CD4-positive, CD25-positive, alpha-beta regulatory T cell (primary cell): ENCODE results near the gene ZHX3. TPM values are rescaled to one million over a fixed set of nuclear protein-coding genes. Genes with fewer than 3 reads are reported as not detected.
"Not testable (repeated sequence)": the region's sequence is repeated elsewhere in the genome, so short reads cannot be mapped to it uniquely, and the experiment has no call there.

Source experiments
- ATAC-seq, 2 donors: fragments of 150-1000 bp; cut with Tn5 transposase; one replicate each; pipeline ENCODE4 v1.10.0; 2021; ENCODE audit warnings: low read depth in 2 of 2, moderate number of reproducible peaks in 2 of 2, moderate library complexity in 1 of 2
- DNase-seq, 3 donors: peaks; one replicate each; pipeline versions ENCODE4 v3.0.0 to v3.0.0-alpha.2; 2012 to 2022; ENCODE audit warnings: mixed read lengths in 1 of 3
- H3K27ac ChIP-seq: one replicate; pipeline ENCODE4 v1.7.0; 2013; ENCODE audit warnings: mild to moderate bottlenecking, low read length; ENCODE audit not compliant: insufficient read depth, poor library complexity, severe bottlenecking
- H3K27me3 ChIP-seq: one replicate; pipeline ENCODE4 v1.7.0; 2013; ENCODE audit warnings: low read length; ENCODE audit not compliant: control insufficient read depth, insufficient read depth
- H3K36me3 ChIP-seq: one replicate; pipeline ENCODE4 v1.7.0; 2013; ENCODE audit warnings: mild to moderate bottlenecking, low read length, moderate library complexity; ENCODE audit not compliant: control insufficient read depth, insufficient read depth
- H3K4me1 ChIP-seq: 2 replicates; pipeline ENCODE4 v1.7.0; 2013; ENCODE audit warnings: mild to moderate bottlenecking, low read length; ENCODE audit not compliant: insufficient read depth, control insufficient read depth, poor library complexity, severe bottlenecking
- H3K4me3 ChIP-seq: one replicate; pipeline ENCODE4 v1.7.0; 2013; ENCODE audit warnings: low read depth, mild to moderate bottlenecking, low read length, moderate library complexity
- H3K9me3 ChIP-seq, 2 experiments: 1 replicate in 1 of 2; 2 replicates in 1 of 2; pipeline ENCODE4 v1.7.0; 2013; ENCODE audit warnings: low read length in 2 of 2, mild to moderate bottlenecking in 1 of 2, moderate library complexity in 1 of 2; ENCODE audit not compliant: control insufficient read depth in 2 of 2
- H3K27ac Mint-ChIP-seq, 3 donors: one replicate each; pipeline ENCODE4 v1.8.0; 2020 to 2022; ENCODE audit warnings: mild to moderate bottlenecking in 3 of 3, mixed read lengths in 3 of 3, moderate library complexity in 2 of 3
- H3K27me3 Mint-ChIP-seq: one replicate; pipeline ENCODE4 v1.8.0; 2022; ENCODE audit warnings: mild to moderate bottlenecking, mixed read lengths
- H3K36me3 Mint-ChIP-seq: one replicate; pipeline ENCODE4 v1.8.0; 2020; ENCODE audit warnings: mixed read lengths
- H3K4me1 Mint-ChIP-seq, 4 donors: one replicate each; pipeline ENCODE4 v1.8.0; 2020 to 2022; ENCODE audit warnings: mixed read lengths in 4 of 4, mild to moderate bottlenecking in 1 of 4
- H3K4me3 Mint-ChIP-seq, 4 donors: one replicate each; pipeline ENCODE4 v1.8.0; 2020 to 2022; ENCODE audit warnings: mild to moderate bottlenecking in 4 of 4, mixed read lengths in 4 of 4, moderate library complexity in 3 of 4
- H3K9me3 Mint-ChIP-seq, 7 donors: one replicate each; pipeline ENCODE4 v1.8.0; 2020 to 2022; ENCODE audit warnings: mixed read lengths in 7 of 7, mild to moderate bottlenecking in 3 of 7, moderate library complexity in 2 of 7
- polyA plus RNA-seq, 4 donors: library from polyadenylated mRNA; unstranded; fragments of 300-500 nt; fragmentation: Illumina TruSeq; gene quantifications; one replicate each; pipeline ENCODE4 v1.2.3, GENCODE V29; 2021
- total RNA-seq: library from RNA; stranded (reverse); gene quantifications from one replicate; pipeline ENCODE4 v1.2.3, GENCODE V29; 2022

ZHX3 gene
- total and polyA plus RNA-seq, 5 donors from 2014 or later: 0.42 to 8.8 (median 2.9) TPM

DNA sequence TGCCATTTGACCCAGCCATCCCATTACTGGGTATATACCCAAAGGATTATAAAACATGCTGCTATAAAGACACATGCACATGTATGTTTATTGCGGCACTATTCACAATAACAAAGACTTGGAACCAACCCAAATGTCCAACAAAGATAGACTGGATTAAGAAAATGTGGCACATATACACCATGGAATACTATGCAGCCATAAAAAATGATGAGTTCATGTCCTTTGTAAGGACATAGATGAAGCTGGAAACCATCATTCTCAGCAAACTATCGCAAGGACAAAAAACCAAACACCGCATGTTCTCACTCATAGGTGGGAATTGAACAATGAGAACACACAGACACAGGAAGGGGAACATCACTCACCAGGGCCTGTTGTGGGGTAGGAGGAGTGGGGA is 80.3 kb downstream of the ZHX3 start:
- H3K27ac Mint-ChIP-seq, H3K36me3 ChIP-seq, H3K9me3 Mint-ChIP-seq, H3K4me3 ChIP-seq, H3K27me3 Mint-ChIP-seq, H3K4me3 Mint-ChIP-seq, H3K36me3 Mint-ChIP-seq, ATAC-seq, H3K27ac ChIP-seq, H3K4me1 ChIP-seq, H3K27me3 ChIP-seq, H3K9me3 ChIP-seq, DNase-seq: not testable (repeated sequence)
- peaks cover 3 to 10% (median 8%) of the 10 kb centered on the region in 4 donors for H3K4me1 Mint-ChIP-seq

DNA sequence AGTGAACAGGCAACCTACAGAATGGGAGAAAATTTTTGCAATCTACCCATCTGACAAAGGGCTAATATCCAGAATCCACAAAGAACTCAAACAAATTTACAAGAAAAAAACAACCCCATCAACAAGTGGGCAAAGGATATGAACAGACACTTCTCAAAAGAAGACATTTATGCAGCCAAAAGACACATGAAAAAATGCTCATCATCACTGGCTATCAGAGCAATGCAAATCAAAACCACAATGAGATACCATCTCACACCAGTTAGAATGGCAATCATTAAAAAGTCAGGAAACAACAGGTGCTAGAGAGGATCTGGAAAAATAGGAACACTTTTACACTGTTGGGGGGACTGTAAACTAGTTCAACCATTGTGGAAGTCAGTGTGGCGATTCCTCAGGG is 80.7 kb downstream of the ZHX3 start:
- H3K9me3 Mint-ChIP-seq, H3K27me3 ChIP-seq, ATAC-seq, H3K36me3 Mint-ChIP-seq, H3K4me1 ChIP-seq, H3K4me3 Mint-ChIP-seq, H3K27ac Mint-ChIP-seq, H3K9me3 ChIP-seq, DNase-seq, H3K27me3 Mint-ChIP-seq, H3K36me3 ChIP-seq, H3K4me3 ChIP-seq, H3K27ac ChIP-seq: not testable (repeated sequence)
- H3K4me1 Mint-ChIP-seq: peaks cover 7 to 12% (median 8%) of the 10 kb centered on the region in 4 donors

DNA sequence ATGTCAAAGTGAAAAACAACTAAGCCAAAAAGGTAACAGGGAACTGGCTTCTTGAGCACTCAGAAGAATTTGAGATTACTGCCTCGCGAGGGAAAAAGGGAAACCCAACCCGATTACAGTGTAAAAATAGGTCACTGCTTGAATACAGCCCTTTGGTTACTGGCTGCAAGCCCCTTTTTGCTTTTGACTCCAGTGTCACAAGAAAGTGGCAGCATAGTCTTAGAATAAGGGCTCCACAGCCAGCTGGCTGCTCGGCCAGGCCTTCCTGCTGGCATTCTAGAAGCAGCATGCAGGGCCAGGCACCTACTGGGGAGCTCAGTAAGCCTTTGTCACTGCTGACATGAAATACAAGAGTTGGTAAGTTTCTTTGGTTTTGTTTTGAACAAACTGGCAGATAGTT is 83.0 kb downstream of the ZHX3 start:
- Histone ChIP-seq H3K9me3 (no peaks in the 10 kb centered on the region), H3K27me3 (no peaks in the 10 kb centered on the region), H3K4me3 (no peak overlapping the region), H3K36me3 (no peaks in the 10 kb centered on the region), H3K27ac (no peak overlapping the region), H3K4me1 (peaks cover 7% of the 10 kb centered on the region)
- DNase-seq (no peak), ATAC-seq (no peak)
- Mint-ChIP-seq H3K9me3 (peaks cover 0 to 1% (median 0%) of the 10 kb centered on the region in 7 donors), H3K4me3 (no peak overlapping the region), H3K4me1 (peaks cover 7 to 16% (median 11%) of the 10 kb centered on the region in 4 donors), H3K27me3 (peaks cover 4% of the 10 kb centered on the region), H3K27ac (no peak overlapping the region), H3K36me3 (no peaks in the 10 kb centered on the region)

DNA sequence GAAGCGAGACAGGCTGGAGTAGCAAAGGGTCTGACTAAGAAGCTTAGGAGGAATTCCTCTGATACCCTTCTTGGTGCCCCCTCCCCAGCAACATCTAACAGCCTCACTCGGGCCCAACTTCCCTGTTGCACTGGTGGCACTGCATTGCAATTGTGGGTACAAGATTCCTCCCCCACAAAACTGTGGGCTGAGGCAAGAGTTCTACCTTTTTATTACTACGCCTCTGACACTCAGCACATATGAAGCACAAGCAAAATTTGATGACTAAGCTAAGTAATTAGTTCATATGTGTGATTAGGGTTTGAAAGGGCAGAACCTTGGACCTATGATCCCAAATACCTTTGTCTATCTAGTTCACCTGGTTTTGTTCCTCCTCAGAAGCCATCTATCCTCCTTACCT is 83.5 kb downstream of the ZHX3 start:
- DNase-seq: no peak
- Histone ChIP-seq H3K36me3 (no peaks in the 10 kb centered on the region), H3K27me3 (no peaks in the 10 kb centered on the region), H3K9me3 (no peaks in the 10 kb centered on the region), H3K4me1 (peaks cover 7% of the 10 kb centered on the region), H3K4me3 (no peak overlapping the region), H3K27ac (no peak overlapping the region)
- Mint-ChIP-seq H3K4me1 (peaks cover 9 to 18% (median 13%) of the 10 kb centered on the region in 4 donors), H3K4me3 (no peak overlapping the region), H3K36me3 (no peaks in the 10 kb centered on the region), H3K27me3 (peaks cover 4% of the 10 kb centered on the region), H3K9me3 (peaks cover 0 to 1% (median 0%) of the 10 kb centered on the region in 7 donors), H3K27ac (no peak overlapping the region)
- ATAC-seq: no peak

DNA sequence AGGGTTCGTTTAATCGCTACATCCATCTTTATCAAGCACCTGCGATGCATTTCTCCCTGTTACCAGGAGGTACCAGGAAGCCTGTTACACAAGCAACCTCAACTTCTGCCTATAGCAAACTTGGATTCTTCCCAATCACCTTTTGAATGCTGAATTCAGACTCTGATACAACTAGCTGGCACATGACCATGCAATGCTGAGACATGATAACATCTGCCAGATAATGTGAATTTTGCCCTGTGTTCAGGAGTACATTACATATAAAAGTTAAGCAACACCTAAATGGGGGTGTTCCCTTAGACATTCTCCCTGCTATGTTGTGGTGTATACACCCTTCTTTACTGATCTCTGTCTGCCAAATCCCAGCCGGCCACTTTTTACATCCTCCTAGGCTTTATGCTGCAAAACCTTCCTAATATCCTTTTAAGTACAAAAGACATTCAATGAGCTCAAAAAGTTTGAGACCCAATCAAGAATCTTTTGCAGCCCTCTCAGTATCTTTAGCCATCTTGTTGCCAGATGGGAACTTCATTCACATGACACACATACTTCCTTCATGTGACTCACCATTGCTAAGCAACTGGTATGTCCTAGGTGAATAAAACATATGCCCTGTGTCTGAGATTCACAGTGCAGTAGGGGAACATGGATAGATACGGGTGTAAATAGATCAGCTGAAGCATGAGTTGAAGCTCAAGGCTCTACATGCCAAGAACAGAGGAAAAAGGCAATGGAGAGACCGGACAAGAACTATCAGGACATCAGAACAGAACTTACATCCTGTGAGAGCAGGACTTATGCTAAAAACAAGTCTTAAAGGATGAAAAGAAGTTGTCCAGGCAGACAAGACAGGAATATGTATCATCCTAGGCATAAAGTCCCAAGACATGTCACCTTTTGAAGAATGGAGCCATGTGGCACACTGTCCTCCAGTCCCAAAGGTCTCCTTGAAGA is 84.3 kb downstream of the ZHX3 start:
- H3K4me1 Mint-ChIP-seq: peaks cover 12 to 18% (median 14%) of the 10 kb centered on the region in 4 donors
- H3K4me3 Mint-ChIP-seq: no peak overlapping the region
- H3K36me3 Mint-ChIP-seq: no peaks in the 10 kb centered on the region
- Histone ChIP-seq H3K9me3 (no peaks in the 10 kb centered on the region), H3K4me1 (peaks cover 7% of the 10 kb centered on the region), H3K4me3 (no peak overlapping the region), H3K36me3 (no peaks in the 10 kb centered on the region), H3K27me3 (no peaks in the 10 kb centered on the region), H3K27ac (no peak overlapping the region)
- DNase-seq (no peak), ATAC-seq (no peak)
- peak overlapping the region in 1 of 3 donors; percentile 67 for H3K27ac Mint-ChIP-seq
- peaks cover 0 to 1% (median 0%) of the 10 kb centered on the region in 7 donors for H3K9me3 Mint-ChIP-seq
- H3K27me3 Mint-ChIP-seq: peaks cover 4% of the 10 kb centered on the region

DNA sequence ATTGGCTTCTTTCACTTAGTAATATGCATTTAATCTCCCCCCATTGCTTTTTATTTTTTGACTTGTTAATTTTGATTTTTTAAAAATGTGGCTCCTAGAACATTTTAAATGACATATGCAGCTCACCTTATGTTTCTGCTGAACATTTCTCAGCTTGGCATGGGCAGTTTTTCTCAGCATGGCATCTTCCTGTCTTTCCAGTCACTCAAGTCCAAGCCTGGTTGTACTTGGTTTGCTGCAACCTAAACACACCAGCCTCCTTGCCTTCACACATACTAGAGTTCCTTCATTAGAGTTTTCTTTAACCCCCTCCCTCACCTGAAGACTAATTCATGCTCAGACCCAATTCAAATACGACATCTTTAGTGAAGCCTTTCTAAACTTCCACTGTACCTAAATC is 86.4 kb downstream of the ZHX3 start:
- ATAC-seq: no peak
- H3K27ac Mint-ChIP-seq: peak overlapping the region in 1 of 3 donors; percentile 5
- H3K4me3 Mint-ChIP-seq: no peak overlapping the region

DNA sequence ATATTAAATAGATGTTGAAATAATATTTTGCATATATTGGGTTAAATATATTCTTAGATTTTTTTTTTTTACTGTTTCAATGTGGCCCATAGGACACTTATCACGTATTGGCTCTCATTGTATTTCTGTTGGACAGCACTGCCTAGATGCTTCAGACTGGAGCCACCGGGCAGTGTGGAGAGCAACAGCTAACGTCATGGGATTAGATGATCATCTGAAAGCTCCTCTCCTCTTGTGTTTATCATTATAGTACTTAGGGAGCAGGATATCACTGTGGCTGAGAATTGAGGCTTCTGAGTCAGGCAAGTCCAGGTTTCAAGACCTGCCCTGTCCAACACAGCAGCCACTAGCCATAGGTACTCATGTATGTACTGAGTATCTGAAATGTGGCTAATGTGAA is 87.4 kb downstream of the ZHX3 start:
- H3K4me1 ChIP-seq: peaks cover 7% of the 10 kb centered on the region
- Mint-ChIP-seq H3K27ac (no peak overlapping the region), H3K36me3 (no peaks in the 10 kb centered on the region), H3K27me3 (peaks cover 4% of the 10 kb centered on the region), H3K4me3 (no peak overlapping the region), H3K9me3 (no peaks in the 10 kb centered on the region), H3K4me1 (peaks cover 12 to 18% (median 14%) of the 10 kb centered on the region in 4 donors)
- H3K27ac ChIP-seq: no peak overlapping the region
- ATAC-seq: no peak
- no peaks in the 10 kb centered on the region for H3K9me3 ChIP-seq
- H3K4me3 ChIP-seq: no peak overlapping the region
- DNase-seq: no peak
- H3K36me3 ChIP-seq: no peaks in the 10 kb centered on the region
- no peaks in the 10 kb centered on the region for H3K27me3 ChIP-seq

More for the DNA sequence above, 86.4 kb downstream of the ZHX3 start:
- peaks cover 4% of the 10 kb centered on the region for H3K27me3 Mint-ChIP-seq
- H3K4me1 ChIP-seq: peaks cover 7% of the 10 kb centered on the region
- peaks cover 12 to 18% (median 14%) of the 10 kb centered on the region in 4 donors for H3K4me1 Mint-ChIP-seq
- H3K9me3 ChIP-seq: no peaks in the 10 kb centered on the region
- no peak overlapping the region for H3K27ac ChIP-seq
- no peaks in the 10 kb centered on the region for H3K36me3 Mint-ChIP-seq
- no peak overlapping the region for H3K4me3 ChIP-seq
- DNase-seq: no peak
- H3K36me3 ChIP-seq: no peaks in the 10 kb centered on the region
- H3K9me3 Mint-ChIP-seq: no peaks in the 10 kb centered on the region
- H3K27me3 ChIP-seq: no peaks in the 10 kb centered on the region

DNA sequence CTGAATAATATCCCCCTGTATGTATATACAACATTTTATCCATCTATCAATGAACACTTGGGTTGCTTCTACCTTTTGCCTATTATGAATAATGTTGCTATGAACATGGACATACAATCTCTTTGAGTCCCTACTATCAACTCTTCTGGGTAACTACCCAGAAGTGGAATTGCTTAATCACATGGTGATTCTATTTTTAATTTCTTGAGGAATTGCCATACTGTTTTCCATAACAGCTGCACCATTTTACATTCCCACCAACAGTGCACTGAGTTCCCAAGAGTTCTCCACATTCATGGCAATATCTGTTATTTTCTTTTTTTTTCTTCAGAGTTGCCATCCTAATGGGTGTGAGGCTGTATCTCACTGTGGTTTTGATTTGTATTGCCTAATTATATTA is 88.3 kb downstream of the ZHX3 start:
- Mint-ChIP-seq H3K4me3 (no peak overlapping the region), H3K36me3 (no peaks in the 10 kb centered on the region), H3K27ac (no peak overlapping the region), H3K27me3 (no peaks in the 10 kb centered on the region), H3K9me3 (no peaks in the 10 kb centered on the region), H3K4me1 (peaks cover 12 to 18% (median 14%) of the 10 kb centered on the region in 4 donors)
- no peak overlapping the region for H3K27ac ChIP-seq
- no peak overlapping the region for H3K4me3 ChIP-seq
- no peaks in the 10 kb centered on the region for H3K36me3 ChIP-seq
- no peak for DNase-seq
- peaks cover 7% of the 10 kb centered on the region for H3K4me1 ChIP-seq
- H3K9me3 ChIP-seq: no peaks in the 10 kb centered on the region
- no peak for ATAC-seq
- no peaks in the 10 kb centered on the region for H3K27me3 ChIP-seq
